ENCODE results near the gene LAMA2.
"Not testable (repeated sequence)": the region's sequence is repeated elsewhere in the genome, so short reads cannot be mapped to it uniquely, and the experiment has no call there.

Gene LAMA2

DNA sequence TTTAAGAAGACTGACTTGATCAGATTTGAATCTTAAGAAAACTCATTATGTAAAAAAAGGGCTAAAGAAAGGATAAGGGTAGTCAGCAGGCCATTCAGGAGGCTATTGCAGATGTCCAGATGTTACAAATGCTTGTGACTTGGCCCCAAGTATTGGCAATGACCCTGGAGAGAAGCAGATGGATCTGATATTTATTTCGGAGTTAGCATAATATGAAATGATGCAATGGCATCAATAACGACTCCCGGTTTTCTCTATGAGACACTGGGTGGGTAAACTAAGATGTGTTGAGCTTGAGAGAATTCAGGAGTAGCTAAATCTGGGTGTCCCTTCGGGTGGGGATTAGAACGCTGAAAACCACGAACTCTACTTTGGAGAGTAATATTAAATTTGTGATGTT lies 149.7 kb downstream of the LAMA2 start:
- Histone ChIP-seq H3K9me3 (ENCODE audit: control insufficient read depth, low read length) (no peaks in the 10 kb centered on the region), H3K4me1 (ENCODE audit: control insufficient read depth, insufficient read depth, low read length, poor library complexity, severe bottlenecking) (peaks cover 9% of the 10 kb centered on the region), H3K36me3 (ENCODE audit: control insufficient read depth, insufficient read depth, low read length) (no peaks in the 10 kb centered on the region), H3K4me3 (ENCODE audit: extremely low read depth, insufficient read depth, low read length, poor library complexity, severe bottlenecking) (no peak overlapping the region), H3K27ac (ENCODE audit: low read depth, low read length, severe bottlenecking) (no peak overlapping the region)
- WGBS, 2 experiments (ENCODE audit: insufficient coverage in 2 of 2): 86 to 99% methylated on average over 4 to 5 of the region's 6 CpGs

DNA sequence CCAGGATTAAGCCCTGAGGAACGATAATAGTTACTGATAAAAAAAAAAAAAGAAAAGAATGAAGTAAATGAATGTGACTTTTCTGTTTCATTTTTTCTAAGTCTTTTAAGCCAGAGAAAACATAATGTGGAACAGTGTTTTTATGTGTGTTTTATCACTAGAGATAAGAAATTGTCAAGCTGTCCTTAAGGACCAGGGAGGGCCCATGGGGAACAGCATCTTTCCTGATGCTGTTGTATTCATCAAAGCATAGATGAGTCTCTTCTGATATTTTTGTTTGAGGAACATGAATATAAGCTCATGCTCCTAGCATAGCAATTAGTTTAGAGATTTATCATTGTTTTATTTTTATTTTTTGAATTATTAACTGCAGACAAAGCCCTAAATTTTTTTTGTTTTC lies 150.2 kb downstream of the LAMA2 start:
- H3K4me1 ChIP-seq (ENCODE audit: control insufficient read depth, insufficient read depth, low read length, poor library complexity, severe bottlenecking): peaks cover 9% of the 10 kb centered on the region
- no peak overlapping the region for H3K27ac ChIP-seq (ENCODE audit: low read depth, low read length, severe bottlenecking)
- H3K9me3 ChIP-seq (ENCODE audit: control insufficient read depth, low read length): no peaks in the 10 kb centered on the region
- H3K4me3 ChIP-seq (ENCODE audit: extremely low read depth, insufficient read depth, low read length, poor library complexity, severe bottlenecking): no peak overlapping the region
- WGBS, 2 experiments (ENCODE audit: insufficient coverage in 2 of 2): 100% methylated on average over 1 of the region's 1 CpG
- H3K36me3 ChIP-seq (ENCODE audit: control insufficient read depth, insufficient read depth, low read length): no peaks in the 10 kb centered on the region

DNA sequence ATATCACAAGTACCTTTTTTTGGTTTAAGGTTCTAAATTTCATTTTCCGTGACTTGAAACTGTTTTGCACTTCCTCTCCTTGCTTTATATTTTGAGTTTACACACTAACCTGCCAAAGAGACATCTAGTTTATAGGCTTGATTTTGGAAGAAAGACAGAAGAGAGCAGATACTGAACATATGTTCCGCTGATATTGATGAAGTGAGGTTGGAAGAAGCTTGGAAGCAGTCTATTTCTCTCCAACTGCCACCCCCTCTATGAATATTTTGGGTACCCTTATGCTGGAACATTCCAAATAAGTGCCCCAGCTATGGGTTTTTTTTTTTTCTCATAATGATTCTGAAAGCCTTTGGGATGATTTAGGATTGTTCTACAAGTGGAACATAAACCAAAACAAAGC lies 150.6 kb downstream of the LAMA2 start:
- no CpG with 5 or more reads among the region's 2 CpGs for WGBS, 2 experiments (ENCODE audit: insufficient coverage in 2 of 2)

DNA sequence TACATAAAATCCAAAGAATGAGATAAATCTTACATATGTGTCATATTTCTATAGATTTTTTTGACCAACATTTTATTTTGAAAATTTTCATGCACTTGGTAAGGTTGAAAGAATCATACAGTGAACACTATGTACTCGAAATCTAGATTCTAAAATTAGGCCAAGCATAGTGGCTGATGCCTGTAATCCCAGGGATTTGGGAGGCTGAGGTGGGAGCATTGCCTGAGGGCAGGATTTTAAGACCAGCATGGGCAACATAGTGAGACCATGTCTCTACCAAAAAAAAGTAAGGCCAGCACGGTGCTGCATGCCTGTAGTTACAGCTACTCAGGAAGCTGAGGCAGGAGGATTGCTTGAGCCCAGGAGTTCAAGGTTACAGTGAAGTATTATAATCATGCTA lies 158.6 kb downstream of the LAMA2 start:
- Histone ChIP-seq H3K4me1 (ENCODE audit: control insufficient read depth, insufficient read depth, low read length, poor library complexity, severe bottlenecking) (no peaks in the 10 kb centered on the region), H3K36me3 (ENCODE audit: control insufficient read depth, insufficient read depth, low read length) (no peaks in the 10 kb centered on the region), H3K27ac (ENCODE audit: low read depth, low read length, severe bottlenecking) (no peak overlapping the region), H3K9me3 (ENCODE audit: control insufficient read depth, low read length) (no peaks in the 10 kb centered on the region), H3K4me3 (ENCODE audit: extremely low read depth, insufficient read depth, low read length, poor library complexity, severe bottlenecking) (no peak overlapping the region)
- WGBS, 2 experiments (ENCODE audit: insufficient coverage in 2 of 2): 94 to 100% methylated on average over 1 to 2 of the region's 2 CpGs

More for the DNA sequence above, 150.6 kb downstream of the LAMA2 start:
- Histone ChIP-seq H3K4me3 (ENCODE audit: extremely low read depth, insufficient read depth, low read length, poor library complexity, severe bottlenecking) (no peak overlapping the region), H3K36me3 (ENCODE audit: control insufficient read depth, insufficient read depth, low read length) (no peaks in the 10 kb centered on the region), H3K27ac (ENCODE audit: low read depth, low read length, severe bottlenecking) (no peak overlapping the region), H3K9me3 (ENCODE audit: control insufficient read depth, low read length) (no peaks in the 10 kb centered on the region), H3K4me1 (ENCODE audit: control insufficient read depth, insufficient read depth, low read length, poor library complexity, severe bottlenecking) (peaks cover 9% of the 10 kb centered on the region)

DNA sequence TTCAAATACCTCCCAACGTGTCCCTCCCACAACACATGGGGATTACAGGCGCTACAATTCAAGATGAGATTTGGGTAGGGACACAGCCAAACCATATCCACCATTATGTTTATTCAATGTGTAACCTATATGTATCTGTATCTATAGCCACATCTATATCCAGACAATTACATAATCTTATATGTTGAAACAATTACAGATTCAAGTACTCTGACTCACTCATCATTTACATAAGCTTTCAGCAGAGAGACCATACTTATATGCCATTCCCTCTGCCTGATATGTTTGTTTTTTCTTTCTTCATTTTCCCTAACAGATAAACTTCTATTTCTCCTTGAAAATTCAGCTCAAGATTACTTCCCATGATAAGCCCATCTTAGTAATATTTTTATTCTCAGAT lies 163.6 kb downstream of the LAMA2 start:
- Histone ChIP-seq H3K9me3 (ENCODE audit: control insufficient read depth, low read length) (no peaks in the 10 kb centered on the region), H3K27ac (ENCODE audit: low read depth, low read length, severe bottlenecking) (no peak overlapping the region), H3K4me1 (ENCODE audit: control insufficient read depth, insufficient read depth, low read length, poor library complexity, severe bottlenecking) (peaks cover 5% of the 10 kb centered on the region), H3K4me3 (ENCODE audit: extremely low read depth, insufficient read depth, low read length, poor library complexity, severe bottlenecking) (no peak overlapping the region), H3K36me3 (ENCODE audit: control insufficient read depth, insufficient read depth, low read length) (no peaks in the 10 kb centered on the region)
- no CpG with 5 or more reads among the region's 2 CpGs for WGBS, 2 experiments (ENCODE audit: insufficient coverage in 2 of 2)

DNA sequence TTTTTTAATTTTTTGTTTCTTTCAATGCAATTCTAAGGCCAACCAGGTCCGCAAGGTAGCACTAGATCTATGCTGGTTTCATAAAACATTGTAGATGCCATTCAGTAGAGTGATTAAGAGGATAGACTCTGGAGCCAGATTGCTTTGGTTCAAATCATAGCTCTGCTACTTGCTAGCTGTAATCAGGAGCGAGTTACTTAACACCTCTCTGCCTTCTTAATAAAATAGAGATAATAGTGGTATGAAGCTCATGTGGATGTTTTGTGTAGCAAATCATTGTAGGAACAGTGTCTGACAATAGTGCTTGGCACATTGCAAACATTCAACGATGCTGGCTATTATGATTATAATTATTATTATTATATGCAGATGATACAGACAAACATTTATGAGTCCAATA lies 164.9 kb downstream of the LAMA2 start:
- H3K9me3 ChIP-seq (ENCODE audit: control insufficient read depth, low read length): no peaks in the 10 kb centered on the region
- H3K36me3 ChIP-seq (ENCODE audit: control insufficient read depth, insufficient read depth, low read length): no peaks in the 10 kb centered on the region
- no peak overlapping the region for H3K4me3 ChIP-seq (ENCODE audit: extremely low read depth, insufficient read depth, low read length, poor library complexity, severe bottlenecking)
- H3K4me1 ChIP-seq (ENCODE audit: control insufficient read depth, insufficient read depth, low read length, poor library complexity, severe bottlenecking): peaks cover 5% of the 10 kb centered on the region
- WGBS, 2 experiments (ENCODE audit: insufficient coverage in 2 of 2): 83% methylated on average over 1 of the region's 3 CpGs; no CpG with 5 or more reads in 1 of the 2 experiments
- H3K27ac ChIP-seq (ENCODE audit: low read depth, low read length, severe bottlenecking): no peak overlapping the region

DNA sequence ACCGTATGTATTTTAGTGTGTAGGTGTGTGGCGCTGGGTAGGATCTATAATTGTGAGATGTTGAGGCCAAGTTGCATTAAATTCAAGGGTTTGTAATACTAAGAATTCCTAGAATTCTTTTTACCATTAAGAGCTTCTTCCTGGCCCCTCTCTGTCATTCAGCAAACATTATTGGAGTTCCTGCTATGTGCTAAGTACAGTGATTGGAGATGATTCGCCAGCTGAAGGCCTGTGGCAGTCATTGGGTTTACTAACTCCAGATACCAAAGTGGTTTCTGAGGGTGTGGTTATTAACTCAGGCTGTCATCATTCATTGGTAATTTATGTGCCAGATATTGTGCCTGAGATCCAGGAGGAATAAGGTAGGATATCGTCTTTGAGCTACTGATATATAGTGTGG lies 167.1 kb downstream of the LAMA2 start:
- peaks cover 5% of the 10 kb centered on the region for H3K4me1 ChIP-seq (ENCODE audit: control insufficient read depth, insufficient read depth, low read length, poor library complexity, severe bottlenecking)
- no peak overlapping the region for H3K4me3 ChIP-seq (ENCODE audit: extremely low read depth, insufficient read depth, low read length, poor library complexity, severe bottlenecking)
- H3K36me3 ChIP-seq (ENCODE audit: control insufficient read depth, insufficient read depth, low read length): no peaks in the 10 kb centered on the region
- H3K27ac ChIP-seq (ENCODE audit: low read depth, low read length, severe bottlenecking): no peak overlapping the region
- no peaks in the 10 kb centered on the region for H3K9me3 ChIP-seq (ENCODE audit: control insufficient read depth, low read length)
- WGBS, 2 experiments (ENCODE audit: insufficient coverage in 2 of 2): 100% methylated on average over 1 to 2 of the region's 4 CpGs

DNA sequence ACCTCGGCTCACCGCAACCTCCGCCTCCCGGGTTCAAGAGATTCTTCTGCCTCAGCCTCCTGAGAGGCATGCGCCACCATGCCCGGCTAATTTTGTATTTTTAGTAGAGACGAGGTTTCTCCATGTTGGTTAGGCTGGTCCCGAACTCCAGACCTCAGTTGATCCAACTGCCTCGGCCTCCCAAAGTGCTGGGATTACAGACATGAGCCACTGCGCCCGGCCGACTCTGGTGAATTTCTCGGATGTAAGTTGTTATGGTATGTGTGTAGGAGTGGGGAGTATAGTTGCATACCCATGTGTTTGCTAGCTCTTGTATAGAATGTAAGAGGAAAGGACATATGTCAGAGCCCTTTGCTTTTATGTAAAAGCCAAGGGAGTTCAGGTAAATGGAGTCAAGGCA lies 170.2 kb downstream of the LAMA2 start:
- WGBS, 2 experiments (ENCODE audit: insufficient coverage in 2 of 2): 82 to 89% methylated on average over 2 to 9 of the region's 13 CpGs
- not testable (repeated sequence) for H3K27ac ChIP-seq (ENCODE audit: low read depth, low read length, severe bottlenecking); H3K4me3 ChIP-seq (ENCODE audit: extremely low read depth, insufficient read depth, low read length, poor library complexity, severe bottlenecking); H3K9me3 ChIP-seq (ENCODE audit: control insufficient read depth, low read length); H3K36me3 ChIP-seq (ENCODE audit: control insufficient read depth, insufficient read depth, low read length); H3K4me1 ChIP-seq (ENCODE audit: control insufficient read depth, insufficient read depth, low read length, poor library complexity, severe bottlenecking)

DNA sequence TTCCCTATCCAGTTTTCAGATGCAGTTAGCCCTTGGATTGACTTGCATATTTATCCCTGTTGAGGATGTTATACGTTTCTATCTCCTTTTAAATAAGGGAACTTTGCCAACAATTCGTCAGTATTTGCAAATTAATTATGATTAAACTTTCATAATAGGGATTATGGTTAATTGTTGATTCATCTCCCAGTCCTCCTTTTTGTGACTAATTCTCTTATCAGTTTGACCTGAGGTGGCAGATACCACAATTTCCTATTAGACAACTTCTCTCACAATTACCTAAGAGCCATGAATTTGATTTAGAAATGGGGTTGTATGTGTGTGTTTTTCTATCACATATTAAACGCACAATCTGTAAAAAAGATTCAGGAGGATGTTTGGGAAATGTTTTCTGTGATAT lies 172.9 kb downstream of the LAMA2 start:
- no peaks in the 10 kb centered on the region for H3K36me3 ChIP-seq (ENCODE audit: control insufficient read depth, insufficient read depth, low read length)
- no peaks in the 10 kb centered on the region for H3K9me3 ChIP-seq (ENCODE audit: control insufficient read depth, low read length)
- WGBS, 2 experiments (ENCODE audit: insufficient coverage in 2 of 2): no CpG with 5 or more reads among the region's 3 CpGs
- H3K4me3 ChIP-seq (ENCODE audit: extremely low read depth, insufficient read depth, low read length, poor library complexity, severe bottlenecking): no peak overlapping the region
- no peak overlapping the region for H3K27ac ChIP-seq (ENCODE audit: low read depth, low read length, severe bottlenecking)
- H3K4me1 ChIP-seq (ENCODE audit: control insufficient read depth, insufficient read depth, low read length, poor library complexity, severe bottlenecking): no peaks in the 10 kb centered on the region

DNA sequence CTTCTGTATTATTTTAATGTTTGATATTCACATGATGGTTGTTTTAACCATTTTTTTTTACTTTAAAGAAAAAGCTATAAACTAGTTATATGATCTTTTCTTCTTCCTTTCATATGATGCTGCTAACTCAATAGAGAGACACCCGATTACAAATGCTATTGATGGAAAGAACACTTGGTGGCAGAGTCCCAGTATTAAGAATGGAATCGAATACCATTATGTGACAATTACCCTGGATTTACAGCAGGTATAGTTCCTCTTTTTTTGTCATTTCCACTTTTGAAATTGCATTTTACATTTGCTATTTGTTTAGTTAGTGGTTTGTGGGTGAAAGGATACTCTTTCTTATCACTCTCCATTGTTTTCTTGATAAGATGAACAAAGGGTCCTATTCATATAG lies 176.7 kb downstream of the LAMA2 start:
- no peaks in the 10 kb centered on the region for H3K36me3 ChIP-seq (ENCODE audit: control insufficient read depth, insufficient read depth, low read length)
- H3K4me3 ChIP-seq (ENCODE audit: extremely low read depth, insufficient read depth, low read length, poor library complexity, severe bottlenecking): no peak overlapping the region
- H3K9me3 ChIP-seq (ENCODE audit: control insufficient read depth, low read length): no peaks in the 10 kb centered on the region
- no peak overlapping the region for H3K27ac ChIP-seq (ENCODE audit: low read depth, low read length, severe bottlenecking)
- WGBS, 2 experiments (ENCODE audit: insufficient coverage in 2 of 2): 100% methylated on average over 2 of the region's 2 CpGs; no CpG with 5 or more reads in 1 of the 2 experiments
- no peaks in the 10 kb centered on the region for H3K4me1 ChIP-seq (ENCODE audit: control insufficient read depth, insufficient read depth, low read length, poor library complexity, severe bottlenecking)

DNA sequence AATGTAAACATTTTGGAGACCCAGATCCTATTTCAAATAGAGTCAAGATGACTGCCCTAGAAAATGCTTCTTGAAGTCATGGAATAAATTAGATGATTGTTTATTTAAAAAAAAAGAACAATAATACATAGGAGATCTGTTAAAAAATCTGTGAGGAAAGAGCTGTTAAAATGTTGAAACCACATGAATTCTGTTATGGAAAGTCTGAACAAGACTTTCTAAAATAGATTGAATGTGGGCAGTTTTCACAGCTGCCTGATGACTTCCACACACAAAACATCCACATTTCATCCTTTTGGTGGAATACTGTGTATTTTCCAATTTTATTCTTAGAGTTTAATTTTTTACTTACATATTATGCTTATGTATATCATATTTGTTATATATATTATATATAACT lies 186.1 kb downstream of the LAMA2 start:
- Histone ChIP-seq H3K4me3 (ENCODE audit: extremely low read depth, insufficient read depth, low read length, poor library complexity, severe bottlenecking) (no peak overlapping the region), H3K9me3 (ENCODE audit: control insufficient read depth, low read length) (no peaks in the 10 kb centered on the region), H3K36me3 (ENCODE audit: control insufficient read depth, insufficient read depth, low read length) (no peaks in the 10 kb centered on the region), H3K4me1 (ENCODE audit: control insufficient read depth, insufficient read depth, low read length, poor library complexity, severe bottlenecking) (no peaks in the 10 kb centered on the region), H3K27ac (ENCODE audit: low read depth, low read length, severe bottlenecking) (no peak overlapping the region)

DNA sequence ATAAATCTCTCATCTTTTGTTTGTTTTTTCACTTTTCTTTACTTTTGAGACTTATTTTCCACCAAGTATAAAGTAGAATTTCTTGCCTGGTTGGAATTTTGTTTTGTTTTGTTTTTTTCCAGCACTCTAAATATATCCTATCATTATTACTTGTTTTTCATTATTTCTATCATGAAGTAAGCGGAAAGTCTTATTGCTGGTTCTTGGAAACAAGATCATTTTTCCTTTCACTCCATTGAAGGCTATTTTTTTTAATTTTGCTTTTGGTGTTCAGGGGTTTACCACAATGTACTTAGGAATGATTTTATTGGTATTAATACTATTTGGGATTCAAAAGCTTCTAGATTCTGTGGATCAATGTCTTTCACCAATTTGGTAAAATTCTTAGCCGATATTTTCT lies 190.1 kb downstream of the LAMA2 start:
- 100% methylated on average over 1 of the region's 2 CpGs; no CpG with 5 or more reads in 1 of the 2 experiments for WGBS, 2 experiments (ENCODE audit: insufficient coverage in 2 of 2)
- Histone ChIP-seq H3K9me3 (ENCODE audit: control insufficient read depth, low read length) (no peaks in the 10 kb centered on the region), H3K4me3 (ENCODE audit: extremely low read depth, insufficient read depth, low read length, poor library complexity, severe bottlenecking) (no peak overlapping the region), H3K36me3 (ENCODE audit: control insufficient read depth, insufficient read depth, low read length) (no peaks in the 10 kb centered on the region), H3K27ac (ENCODE audit: low read depth, low read length, severe bottlenecking) (no peak overlapping the region), H3K4me1 (ENCODE audit: control insufficient read depth, insufficient read depth, low read length, poor library complexity, severe bottlenecking) (no peaks in the 10 kb centered on the region)
